ENCODE data around the gene LINC01488.

The LINC01488 gene

DNA sequence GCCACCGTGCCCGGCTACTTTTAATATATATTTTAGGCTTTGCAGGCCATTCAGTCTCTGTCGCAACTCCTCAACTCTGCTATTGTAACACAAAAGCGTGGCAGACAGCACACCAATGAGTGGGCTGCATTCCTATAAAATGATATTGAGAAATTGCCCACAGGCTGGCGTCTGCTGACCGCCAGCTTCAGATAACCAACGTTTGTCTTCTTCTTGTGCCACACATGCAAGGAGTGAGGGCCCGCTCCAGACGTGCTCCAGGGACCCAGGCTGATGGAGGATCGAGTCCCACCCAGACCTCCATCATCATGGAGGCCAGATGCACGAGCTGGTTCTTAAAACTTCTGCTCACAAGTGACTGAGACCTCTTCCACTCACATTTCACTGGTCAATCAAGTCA, 35.4 kb upstream of the LINC01488 start:
- no peak for DNase-seq

DNA sequence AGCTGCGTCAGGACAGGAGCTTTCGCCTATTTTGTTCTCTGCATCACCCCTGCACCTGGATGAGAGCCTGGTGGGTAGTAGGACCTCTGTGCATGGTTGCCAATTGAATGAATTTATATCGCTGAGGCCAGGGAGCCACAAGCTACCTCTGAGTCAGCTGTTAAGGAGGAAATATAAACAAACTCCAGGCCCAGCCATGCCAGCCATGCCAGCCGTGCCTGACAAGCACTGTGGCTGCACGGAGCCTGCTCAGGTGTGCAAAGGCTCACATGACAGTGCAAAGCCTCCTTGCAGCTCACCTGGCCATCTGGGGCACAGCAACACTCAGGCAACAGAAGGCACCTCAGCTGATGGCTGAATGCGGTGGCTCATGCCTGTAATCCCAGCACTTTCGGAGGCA, 33.7 kb upstream of the LINC01488 start:
- DNase-seq: no peak

DNA sequence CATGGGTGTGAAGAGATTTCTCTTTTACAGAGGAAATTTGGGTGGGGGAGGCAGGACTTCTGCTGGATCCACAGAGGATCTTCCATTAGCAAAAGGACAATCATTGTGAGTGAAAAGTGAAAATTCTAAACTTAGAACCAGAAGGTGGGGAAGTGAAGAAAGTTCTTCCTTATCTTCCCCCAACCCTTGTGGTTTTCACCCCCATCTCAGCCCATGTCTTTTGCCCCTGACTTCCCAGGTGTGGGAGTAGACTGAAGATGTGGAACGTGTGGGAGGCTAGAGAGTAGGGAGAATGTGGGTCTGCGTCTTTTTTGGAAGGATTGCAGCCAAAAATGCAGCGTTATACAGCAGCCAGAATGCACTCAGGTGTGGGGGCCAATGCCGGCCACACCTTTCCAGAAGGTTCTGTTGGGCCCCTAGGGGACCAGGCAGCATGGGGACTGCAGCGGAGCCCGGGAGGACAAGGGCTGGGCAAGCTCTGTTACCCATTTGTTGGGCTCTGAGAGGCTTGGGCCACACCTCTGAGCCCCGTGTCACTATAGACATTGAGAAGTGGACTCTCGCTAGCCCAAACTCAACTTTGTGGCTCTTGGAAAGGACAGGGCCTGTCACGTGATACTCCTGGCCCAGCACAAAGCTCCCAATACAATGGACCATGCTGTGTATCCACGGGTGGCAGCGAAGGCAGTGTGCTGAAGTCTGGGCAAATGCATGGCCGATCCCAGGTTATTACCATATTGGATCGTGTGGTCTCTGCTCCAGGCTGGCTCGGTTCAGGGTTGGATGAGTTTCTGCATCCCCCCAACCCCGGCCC, 32.8 kb upstream of the LINC01488 start:
- DNase-seq: no peak

DNA sequence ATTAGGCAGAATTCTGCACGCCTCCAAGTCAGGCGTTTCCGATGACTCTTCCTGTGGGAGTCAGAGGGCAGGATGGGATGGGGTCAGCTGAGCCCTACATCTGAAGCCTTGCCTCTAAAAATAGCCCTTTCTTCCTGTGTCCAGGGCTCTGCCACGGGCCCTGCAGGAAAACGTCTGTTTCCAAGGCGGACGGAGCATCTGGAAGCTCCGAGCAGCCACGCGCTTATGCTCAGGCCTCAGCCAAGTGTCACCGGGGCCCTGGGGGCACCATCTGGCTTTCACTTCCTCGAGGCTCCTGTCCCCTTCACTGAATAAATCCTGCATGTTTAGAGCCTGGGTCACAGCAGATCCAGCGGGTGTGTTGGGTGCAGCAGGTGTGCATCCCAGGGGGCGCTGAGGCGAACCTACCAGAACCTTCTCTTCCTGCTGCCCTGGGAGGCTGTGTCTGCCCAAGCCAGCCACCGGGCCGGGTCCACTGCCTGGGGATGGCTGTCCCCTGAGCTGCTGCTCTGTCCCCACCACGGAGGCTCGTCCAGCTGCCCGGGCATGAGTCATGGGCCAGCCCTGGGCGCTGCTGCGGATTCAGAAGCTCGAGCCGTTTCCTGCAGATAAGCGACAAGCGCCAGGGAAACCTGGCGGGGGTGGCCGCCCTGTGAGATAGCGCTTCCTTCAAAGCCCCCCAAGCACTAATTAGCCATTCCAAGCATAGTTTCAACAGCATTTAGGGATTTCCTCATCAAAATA, 32.0 kb upstream of the LINC01488 start:
- DNase-seq: no peak

DNA sequence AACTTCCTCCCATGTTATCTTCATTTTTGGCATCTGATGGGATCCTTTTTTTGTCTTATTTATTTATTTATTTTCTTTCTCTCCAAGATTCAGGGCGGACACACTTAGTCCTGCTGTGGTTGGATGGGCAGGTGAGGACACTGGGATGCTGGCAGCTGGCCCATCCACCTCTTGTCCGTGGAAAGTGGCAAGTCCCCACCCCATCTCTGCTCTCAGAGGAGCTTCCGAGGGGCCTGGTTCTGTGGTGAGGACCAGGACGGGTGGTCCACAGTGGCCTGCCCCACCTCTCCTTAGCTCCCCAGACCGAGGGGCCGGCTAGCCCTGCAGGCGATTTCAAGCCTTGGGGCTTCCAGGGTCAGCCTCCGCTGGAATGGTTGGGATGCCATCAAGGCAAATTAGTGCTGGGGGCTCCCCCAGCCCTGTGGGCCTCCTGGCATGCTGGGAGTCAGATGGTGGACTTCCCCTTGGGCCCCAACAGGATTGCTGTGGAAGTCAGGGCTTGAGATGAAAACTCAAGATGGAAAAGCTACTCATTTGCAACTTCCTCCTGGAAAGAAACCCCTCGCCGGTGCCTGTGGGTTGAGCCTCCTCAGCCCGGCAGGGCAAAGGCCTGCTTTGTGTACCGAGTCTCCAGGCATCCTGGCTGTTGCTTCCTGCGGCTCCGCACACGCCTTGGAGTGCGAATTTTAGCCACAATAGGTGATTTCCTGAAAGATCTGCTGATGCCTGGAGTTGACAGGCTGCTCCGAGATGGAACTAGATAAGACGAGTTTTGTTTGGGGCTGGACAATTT, 31.2 kb upstream of the LINC01488 start:
- no peak for DNase-seq

DNA sequence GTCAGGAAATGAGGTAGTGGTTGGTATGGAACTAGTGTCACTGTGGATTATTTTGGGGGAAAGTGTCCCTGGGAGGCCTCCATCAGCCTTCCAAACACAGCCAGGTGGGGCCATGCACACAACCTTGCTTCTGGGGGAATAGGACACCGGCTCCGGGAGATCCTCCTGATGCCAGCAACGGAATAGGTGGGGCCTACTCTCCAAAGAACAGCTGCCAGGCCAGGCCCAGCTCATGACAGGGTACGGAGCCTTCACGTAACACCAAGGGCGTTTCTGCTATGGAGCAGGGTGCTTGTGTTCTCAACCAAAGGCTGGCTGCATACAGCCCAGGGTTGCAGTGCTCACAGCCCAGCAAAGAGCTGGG, 30.6 kb upstream of the LINC01488 start:
- DNase-seq: no peak

DNA sequence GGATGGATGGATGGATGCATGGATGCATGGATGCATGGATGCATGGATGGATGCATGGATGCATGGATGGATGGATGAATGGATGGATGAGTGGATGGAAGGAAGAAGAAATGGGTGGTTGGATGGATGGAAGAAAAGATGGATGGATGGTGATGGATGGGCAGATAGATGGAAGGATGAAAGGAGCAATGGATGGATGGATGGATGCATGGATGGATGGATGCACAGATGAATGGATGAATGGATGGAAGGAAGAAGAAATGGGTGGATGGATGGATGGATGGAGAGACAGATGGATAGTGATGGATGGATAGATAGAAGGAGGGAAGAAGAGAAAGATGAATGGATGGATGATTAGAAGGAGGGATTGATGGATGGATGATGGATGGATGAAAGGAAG, 30.2 kb upstream of the LINC01488 start:
- no peak for DNase-seq

DNA sequence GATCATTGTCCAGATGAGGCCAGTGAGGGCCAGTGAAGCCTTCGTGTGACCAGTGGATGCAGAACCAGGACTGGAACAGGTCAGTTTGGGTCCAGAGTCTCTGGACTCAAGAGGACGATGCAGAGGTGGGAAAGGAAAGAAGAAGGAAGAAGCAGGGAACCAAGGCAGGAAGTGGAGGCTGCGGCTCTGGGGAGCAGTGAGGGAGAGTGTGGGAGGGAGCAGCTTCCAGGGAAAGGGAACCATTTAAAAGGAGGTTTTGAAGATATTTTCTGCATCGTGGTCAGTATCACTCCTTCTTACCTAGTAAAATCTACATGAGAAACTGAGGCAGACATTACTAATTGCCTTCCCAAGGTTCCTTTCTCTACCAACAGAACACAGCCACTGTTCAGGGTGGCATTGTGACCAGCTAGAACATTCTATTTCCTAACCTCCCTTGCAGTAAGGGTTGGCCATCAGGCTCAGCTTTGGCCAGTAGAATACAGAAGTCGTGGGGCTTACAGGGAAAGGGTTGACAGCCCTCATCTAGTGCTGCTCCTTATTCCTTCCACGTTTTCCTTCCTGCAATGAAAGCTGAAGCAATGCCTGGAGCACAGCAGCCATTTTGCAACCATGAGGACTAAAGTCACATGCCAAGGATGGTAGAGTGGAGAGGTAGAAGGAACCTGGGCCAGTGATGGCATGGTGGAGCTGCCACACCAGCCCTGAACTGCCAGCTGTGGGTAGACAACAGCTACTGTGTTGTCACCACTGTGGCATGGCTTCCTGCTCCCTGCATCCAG, 29.1 kb upstream of the LINC01488 start:
- DNase-seq: no peak

DNA sequence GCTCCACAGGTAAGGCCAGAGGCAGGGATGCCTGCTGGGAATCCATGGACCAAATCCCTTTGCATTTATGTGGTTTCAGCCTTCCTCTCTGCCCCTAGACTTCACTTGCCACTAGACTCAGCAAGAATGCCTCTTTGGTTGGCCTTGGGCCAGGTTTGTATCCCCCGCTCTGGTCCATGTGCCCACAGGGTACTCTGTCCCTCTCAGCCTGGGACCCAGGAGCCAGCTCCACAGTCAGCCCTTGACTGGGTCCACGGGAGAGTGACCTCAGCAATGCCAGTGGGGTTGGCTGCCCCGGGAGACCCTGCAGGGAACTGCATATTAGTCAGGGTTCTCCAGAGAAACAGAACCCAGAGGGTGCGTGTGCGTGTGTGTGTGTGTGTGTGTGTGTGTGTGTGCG, 28.3 kb upstream of the LINC01488 start:
- no peak for DNase-seq

DNA sequence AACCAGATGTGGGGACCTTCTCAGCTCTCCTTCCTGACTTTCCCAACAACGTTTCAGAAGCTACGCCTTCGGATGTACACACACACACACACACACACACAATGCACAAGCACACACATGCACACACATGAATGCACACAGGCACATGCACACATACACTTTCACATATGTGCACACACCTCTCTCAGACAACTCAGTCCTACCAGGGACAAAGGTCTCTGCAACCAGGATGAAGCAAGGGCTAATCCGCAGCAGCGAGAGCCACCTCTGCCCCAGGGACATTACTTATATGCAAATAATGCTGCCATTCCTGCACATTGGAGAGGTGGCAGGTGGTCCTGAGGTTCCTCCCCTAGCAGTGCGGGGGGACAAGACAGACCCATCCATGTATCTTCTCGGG, 27.4 kb upstream of the LINC01488 start:
- DNase-seq: no peak

DNA sequence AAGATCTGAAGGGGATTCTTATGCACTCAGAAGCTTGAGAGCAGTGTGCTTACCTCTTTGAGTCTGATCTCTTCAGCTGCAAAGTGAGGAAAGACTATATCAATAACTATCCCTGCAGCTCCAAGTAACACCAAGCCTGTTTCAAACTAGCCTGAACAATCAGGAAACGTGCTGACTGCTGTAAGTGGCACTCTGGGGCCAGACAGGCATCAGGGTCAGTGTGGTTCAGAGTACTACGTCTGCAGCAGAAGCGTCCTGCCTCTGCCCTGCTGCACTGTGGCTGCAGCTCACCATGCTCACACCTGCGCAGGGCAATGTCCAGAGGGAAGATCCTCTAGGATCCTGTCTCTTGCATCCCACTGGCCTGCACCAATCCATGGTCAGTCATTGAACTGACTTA, 25.5 kb upstream of the LINC01488 start:
- no peak for DNase-seq

DNA sequence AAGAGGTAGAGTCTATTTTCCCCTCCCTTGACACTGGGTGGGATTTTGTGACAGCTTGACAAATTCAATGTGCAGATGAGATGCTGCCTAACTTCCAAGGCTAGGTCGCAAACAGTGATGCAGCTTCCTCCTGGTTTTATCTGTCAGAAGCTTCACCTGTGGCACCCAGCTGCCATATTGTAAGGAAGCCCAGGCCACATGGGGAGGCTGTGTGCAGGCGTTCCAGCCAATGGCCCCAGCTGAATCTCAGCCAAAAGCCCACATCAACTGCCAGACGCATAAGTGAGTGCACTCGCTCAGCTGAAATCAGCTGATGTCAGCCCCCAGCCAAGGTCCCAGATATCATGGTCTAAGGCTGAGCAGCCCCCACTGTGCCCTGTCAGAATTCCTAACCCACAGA, 24.8 kb upstream of the LINC01488 start:
- no peak for DNase-seq

DNA sequence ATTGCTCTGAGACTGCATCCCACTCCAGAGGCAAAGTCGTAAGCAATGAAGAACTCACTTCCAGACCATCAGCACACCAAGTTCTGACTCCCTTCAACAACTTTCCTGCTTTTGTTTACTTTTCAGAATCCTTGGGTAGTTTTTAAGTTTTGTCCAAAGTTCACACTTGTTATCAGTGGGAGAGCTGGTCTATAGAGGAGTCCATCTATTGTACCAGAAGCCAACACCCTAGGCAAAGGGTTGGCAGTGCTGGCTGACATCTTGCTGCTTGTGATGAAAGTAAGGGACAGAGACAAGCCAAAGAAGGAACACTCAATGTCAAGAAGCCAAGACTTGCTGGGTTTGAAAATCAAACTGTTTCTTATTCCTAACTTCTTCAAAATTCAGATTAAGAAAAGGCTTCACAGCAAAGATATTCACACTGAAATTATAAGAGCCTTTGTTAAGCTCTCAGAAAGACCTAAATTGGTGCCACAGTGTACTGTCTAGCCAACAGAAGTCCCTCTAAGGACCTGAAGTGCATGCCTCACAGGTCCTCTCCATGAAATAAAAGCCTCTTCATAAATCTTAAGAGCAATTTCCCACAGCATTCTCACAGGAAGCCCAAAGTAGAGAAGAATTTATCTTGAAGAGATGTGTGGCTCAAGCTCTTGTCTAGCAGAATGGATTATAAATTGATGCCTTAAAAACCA, 21.5 kb upstream of the LINC01488 start:
- DNase-seq: no peak

DNA sequence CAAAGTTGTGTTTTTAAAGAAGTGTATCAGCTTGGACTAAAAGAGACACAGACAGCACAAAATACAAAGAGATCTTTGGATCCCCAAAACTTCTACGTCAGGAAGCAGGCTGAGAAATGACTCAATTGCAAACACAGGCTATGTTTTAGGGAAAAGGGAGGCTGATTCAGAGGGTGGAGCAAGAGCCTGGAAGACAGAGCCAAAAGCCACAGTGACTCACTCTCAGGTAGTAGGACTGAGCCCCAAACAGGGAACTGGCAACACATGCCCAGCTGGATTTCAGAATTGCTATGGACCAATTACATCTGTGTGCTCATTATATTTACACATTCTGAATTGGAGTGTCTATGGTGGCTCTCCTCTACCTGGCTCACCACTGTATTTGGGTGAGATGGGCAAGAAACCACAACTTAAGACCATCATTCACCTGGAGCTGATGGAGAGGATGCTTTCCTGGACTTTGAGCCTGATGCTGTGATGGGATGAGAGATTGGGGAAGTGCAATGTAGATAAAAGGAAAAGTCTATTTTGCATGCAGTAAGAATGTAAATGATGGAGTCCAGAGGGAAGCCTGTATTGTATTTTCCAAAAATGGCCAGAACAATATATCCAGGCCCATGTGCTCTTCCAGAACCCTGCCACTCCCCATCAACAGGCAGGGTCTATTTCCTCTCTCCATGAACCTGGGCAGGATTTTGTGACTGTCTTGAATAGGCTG, 20.8 kb upstream of the LINC01488 start:
- DNase-seq: no peak

DNA sequence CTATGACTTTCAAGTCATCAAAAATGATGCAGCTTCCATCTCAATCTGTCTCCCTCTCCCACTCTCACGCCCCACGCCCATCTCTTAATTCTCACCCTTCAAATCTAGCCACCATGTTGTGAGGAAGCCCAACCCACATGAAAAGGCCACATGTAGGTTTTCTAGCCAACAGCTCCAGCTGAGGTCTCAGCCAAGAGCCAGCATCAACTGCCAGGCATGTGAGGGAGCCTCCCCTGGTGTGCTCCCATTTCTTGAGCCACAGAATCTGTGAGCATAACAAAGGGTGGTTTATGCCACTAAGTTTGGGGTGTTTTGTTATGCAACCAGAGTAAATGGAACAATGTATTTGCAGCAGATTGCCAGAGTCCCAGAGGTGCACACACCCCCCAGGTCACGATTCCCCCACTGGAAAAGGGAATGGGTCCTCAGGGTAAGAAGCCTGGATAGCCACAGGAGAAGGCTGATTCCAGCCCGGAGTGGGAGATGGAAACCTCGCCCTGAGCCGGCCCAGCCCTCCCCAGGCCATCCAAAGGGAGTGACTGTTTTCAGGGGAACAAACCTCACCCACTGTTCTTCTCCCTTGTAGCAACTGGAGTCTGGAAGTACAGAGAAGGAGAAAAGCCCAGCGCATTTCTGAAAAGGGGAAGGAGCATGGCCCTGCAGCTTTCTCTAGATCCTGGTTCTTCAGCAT, 20.0 kb upstream of the LINC01488 start:
- no peak for DNase-seq

DNA sequence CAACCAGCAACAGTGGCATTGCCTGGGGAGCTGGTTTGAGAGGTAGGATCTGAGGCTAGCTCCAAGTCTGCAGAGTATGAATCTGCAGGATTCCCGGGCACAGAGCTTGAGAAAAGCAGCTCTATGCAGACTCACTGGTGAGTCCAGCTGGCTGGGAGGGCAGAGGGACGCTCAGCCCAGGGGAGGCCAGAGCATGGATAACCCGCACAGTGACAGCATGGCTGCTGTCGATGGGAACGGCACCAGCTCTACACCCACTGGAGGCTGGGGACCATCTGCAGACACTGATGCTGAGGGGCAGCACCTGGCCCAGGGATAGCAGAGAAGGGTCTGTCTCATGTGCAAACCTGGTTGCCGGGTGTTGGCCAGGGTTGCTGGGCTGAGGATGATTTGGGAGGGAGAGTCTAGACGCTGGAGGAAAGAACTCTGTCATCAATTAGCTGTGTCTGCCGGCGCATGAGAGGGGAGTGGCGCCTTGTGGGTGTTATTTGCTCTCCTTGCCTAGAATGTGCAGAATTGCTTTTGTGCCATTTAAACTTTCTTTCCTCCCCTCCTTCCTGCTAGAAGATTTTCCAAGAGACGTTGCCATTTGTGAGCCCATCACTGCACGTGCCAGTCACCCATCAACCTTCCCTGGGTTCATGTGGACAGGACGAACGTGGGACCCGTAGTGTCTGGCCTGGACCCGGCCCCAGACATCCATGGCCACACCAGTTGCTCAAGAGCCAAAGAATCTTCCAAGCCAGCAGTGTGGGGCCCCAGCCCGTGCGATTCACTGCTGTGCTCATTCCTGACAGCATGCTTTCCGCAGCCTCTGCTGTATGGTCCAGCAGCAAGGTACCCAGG, 19.1 kb upstream of the LINC01488 start:
- no peak for DNase-seq

DNA sequence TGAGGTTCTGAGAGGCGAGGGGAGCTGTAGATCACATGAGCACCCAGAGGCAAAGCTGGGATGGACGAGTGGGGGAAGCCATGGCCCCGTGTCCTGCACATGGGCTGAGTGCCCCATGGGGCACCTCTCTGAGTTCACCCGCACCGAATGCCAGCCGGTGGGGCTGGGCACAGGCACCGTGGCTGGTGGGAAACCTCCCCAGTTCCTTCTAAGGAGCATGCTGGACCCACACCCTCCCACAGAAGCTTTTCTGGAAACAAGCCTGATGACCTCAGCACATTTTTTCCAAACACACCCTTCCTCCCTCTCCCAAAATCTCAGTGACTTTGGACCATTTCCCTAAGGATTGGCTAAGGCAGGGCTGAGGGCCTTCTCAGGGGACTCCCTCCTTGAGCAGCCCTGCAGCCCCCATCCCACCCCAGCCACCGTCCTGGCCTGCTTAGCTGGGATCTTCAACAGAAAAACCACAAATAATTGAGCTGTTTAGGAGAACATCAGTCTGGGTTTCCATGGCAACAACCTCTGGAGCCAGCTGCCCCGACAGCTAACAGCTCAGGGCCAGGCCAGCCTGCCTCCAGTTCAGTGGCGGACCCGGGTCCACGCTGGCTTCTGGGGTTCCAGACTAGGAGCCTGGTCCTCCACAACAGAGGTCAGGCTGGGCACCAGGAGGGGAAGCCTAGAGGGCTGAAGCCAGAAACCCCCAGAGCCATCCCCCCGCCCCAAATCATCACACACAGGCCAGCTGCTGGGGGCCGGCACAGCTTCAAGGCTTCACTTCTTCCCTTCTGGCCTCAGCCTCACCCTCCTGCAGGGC, 18.1 kb upstream of the LINC01488 start:
- no peak for DNase-seq

DNA sequence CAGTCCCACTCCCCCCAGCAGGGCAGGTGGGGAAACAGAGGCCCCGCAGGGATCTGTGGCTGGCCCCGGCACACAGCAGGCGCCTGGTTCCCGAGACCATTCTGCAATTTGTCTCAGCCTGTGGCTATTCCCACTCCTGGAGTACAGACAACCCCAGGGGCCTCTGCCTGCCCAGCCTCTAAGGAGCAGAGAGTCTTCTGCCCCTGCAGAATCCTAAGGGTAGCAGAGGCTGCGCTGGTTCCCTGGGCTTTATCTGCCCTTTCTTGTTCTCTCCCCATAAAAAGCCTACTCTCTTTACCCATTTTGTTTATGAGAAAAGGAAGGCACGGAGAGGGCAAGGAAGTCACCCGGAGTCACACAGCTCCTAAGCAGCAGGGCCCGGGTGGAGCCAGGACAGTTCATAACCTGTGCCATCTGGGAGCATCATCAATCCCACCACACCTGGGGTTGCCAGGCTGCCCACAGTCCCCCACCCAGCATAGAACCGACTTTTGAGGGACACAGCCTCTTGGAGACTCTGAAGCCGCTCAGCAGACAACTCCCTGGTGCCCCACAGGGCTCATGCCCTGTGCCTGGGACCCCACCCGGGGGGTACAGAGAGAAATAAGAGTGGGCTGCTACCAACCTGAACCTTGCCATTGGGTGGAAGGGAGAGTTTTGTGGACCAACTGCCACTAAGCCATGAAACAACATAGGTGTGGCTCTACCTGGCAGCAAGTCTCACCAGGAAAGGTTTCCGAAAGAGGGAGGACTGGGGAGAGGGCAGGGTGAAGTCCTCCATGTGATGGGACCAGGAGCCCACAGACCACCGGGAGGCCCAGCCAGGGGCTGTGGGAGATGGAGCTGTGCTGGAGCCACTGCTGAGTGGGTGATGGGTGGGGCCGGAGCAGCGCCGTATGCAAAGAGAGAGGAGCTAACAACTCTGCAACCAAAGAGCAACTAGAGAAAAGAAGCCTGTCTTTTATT, 17.2 kb upstream of the LINC01488 start:
- DNase-seq: no peak

All from SHP77 (cell line).